Measurements from ENCODE around the gene LIPA.

- TF ChIP-seq POLR2A (IDR thresholded peaks at IDR 0.05) (no peak), CTCF (IDR thresholded peaks at IDR 0.05) (no peak)
Observed at GRCh38 chr10:89257581-89257980, 6.0 kb upstream of the LIPA start.

Measured in body of pancreas (tissue), 4 donors.